Smooth muscle cell (in vitro differentiated cells): ENCODE data around the gene CX3CR1. TPM values are rescaled to one million over a fixed set of nuclear protein-coding genes. Genes with fewer than 3 reads are reported as not detected.

Source experiments
- DNase-seq: peaks from one replicate; lab custom pipeline; 2025; ENCODE audit not compliant: unreplicated experiment; lab: John Stamatoyannopoulos, UW
- H2AFZ ChIP-seq: fragments of 200-600 bp; sonication (generic); 2 replicates; pipeline ENCODE4 v1.6.0; 2016; ENCODE audit warnings: antibody characterized with exemption, low read depth, mild to moderate bottlenecking
- H3F3A ChIP-seq: fragments of 200-600 bp; sonication (generic); 2 replicates; pipeline ENCODE4 v1.6.0; 2017; ENCODE audit warnings: antibody characterized with exemption, low read depth
- H3K27ac ChIP-seq: fragments of 200-600 bp; sonication (generic); 2 replicates; pipeline ENCODE4 v1.5.1; 2016; ENCODE audit warnings: low read depth, mild to moderate bottlenecking
- H3K27me3 ChIP-seq: fragments of 200-600 bp; sonication (generic); 2 replicates; pipeline ENCODE4 v1.6.1; 2016; ENCODE audit warnings: low read depth, mild to moderate bottlenecking
- H3K36me3 ChIP-seq: fragments of 200-600 bp; sonication (generic); 2 replicates; pipeline ENCODE4 v1.5.1; 2016; ENCODE audit warnings: low read depth
- H3K4me1 ChIP-seq: fragments of 200-600 bp; sonication (generic); 2 replicates; pipeline ENCODE4 v1.5.1; 2016; ENCODE audit warnings: low read depth
- H3K4me2 ChIP-seq: fragments of 200-600 bp; sonication (generic); 2 replicates; pipeline ENCODE4 v1.6.0; 2016; ENCODE audit warnings: mild to moderate bottlenecking
- H3K4me3 ChIP-seq: fragments of 200-600 bp; sonication (generic); 2 replicates; pipeline ENCODE4 v1.5.1; 2016; ENCODE audit warnings: mild to moderate bottlenecking
- H3K79me2 ChIP-seq: fragments of 200-600 bp; sonication (generic); 2 replicates; pipeline ENCODE4 v1.6.0; 2016; ENCODE audit warnings: low read depth, mild to moderate bottlenecking
- H3K9ac ChIP-seq: fragments of 200-600 bp; sonication (generic); 2 replicates; pipeline ENCODE4 v1.6.0; 2016; ENCODE audit warnings: low read depth
- H3K9me3 ChIP-seq: fragments of 200-600 bp; sonication (generic); replicated peaks from 2 replicates; pipeline ENCODE4 v1.5.1; 2016; ENCODE audit warnings: low read depth
- H4K20me1 ChIP-seq: fragments of 200-600 bp; sonication (generic); 2 replicates; pipeline ENCODE4 v1.6.0; 2016; ENCODE audit warnings: low read depth
- WGBS: methylation state at CpG from one replicate; pipeline ENCODE4 v1.1.7; 2016; ENCODE audit warnings: low lambda C conversion rate; 5-methylcytosine and 5-hydroxymethylcytosine counted together
- polyA plus RNA-seq: library from polyadenylated mRNA; unstranded; fragments of >200 nt; fragmentation: Nextera tagmentation; extraction: Ambion mirVana; gene quantifications from 2 replicates; pipeline ENCODE4 v1.2.1, GENCODE V29; 2016
- total RNA-seq: library from RNA; depleted of rRNA; stranded (reverse); fragments of >200 nt; gene quantifications from 2 replicates; pipeline ENCODE4 v1.2.3, GENCODE V29; 2014
- TF ChIP-seq, protein P1 (sequence below): fragments of 200-600 bp; sonication (generic); IDR thresholded peaks from 2 replicates; pipeline ENCODE4 v1.5.1; 2017; ENCODE audit warnings: borderline replicate concordance, mild to moderate bottlenecking, antibody characterized with exemption; ENCODE audit not compliant: insufficient read depth, poor library complexity, severe bottlenecking

The CX3CR1 gene
- total and polyA plus RNA-seq, 2 experiments from 2014 or later: not detected

DNA sequence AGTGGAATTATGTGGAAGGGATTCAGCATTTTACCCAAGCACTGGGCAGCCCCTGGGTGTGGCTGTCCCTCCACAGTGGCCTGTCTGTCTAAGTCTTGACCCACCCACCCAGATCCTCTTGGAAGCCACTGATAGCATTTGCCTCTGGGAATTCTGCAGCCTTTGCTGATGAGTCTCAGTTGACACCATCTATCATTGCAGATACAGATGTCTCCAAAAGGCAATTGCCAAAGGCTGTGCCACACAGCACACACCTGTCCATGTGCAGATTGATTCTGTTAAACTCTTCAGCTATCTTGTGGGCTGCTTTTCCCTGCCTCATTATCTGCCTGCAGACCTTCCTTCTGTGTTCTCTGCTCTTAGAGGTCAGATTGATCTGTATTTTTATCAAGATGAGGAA, 18.1 kb downstream of the CX3CR1 start:
- H3K9me3 ChIP-seq: no peaks in the 10 kb centered on the region
- no peak overlapping the region for H3K9ac ChIP-seq
- no peak overlapping the region for H3K27ac ChIP-seq
- no peak overlapping the region for H3K4me2 ChIP-seq
- no peak for DNase-seq
- H3F3A ChIP-seq: no peaks in the 10 kb centered on the region
- TF ChIP-seq, protein P1, sequence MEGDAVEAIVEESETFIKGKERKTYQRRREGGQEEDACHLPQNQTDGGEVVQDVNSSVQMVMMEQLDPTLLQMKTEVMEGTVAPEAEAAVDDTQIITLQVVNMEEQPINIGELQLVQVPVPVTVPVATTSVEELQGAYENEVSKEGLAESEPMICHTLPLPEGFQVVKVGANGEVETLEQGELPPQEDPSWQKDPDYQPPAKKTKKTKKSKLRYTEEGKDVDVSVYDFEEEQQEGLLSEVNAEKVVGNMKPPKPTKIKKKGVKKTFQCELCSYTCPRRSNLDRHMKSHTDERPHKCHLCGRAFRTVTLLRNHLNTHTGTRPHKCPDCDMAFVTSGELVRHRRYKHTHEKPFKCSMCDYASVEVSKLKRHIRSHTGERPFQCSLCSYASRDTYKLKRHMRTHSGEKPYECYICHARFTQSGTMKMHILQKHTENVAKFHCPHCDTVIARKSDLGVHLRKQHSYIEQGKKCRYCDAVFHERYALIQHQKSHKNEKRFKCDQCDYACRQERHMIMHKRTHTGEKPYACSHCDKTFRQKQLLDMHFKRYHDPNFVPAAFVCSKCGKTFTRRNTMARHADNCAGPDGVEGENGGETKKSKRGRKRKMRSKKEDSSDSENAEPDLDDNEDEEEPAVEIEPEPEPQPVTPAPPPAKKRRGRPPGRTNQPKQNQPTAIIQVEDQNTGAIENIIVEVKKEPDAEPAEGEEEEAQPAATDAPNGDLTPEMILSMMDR: no peak
- H3K4me3 ChIP-seq: no peak overlapping the region
- H3K36me3 ChIP-seq: no peaks in the 10 kb centered on the region
- no peaks in the 10 kb centered on the region for H4K20me1 ChIP-seq
- no peaks in the 10 kb centered on the region for H3K79me2 ChIP-seq
- peaks cover 24% of the 10 kb centered on the region for H3K27me3 ChIP-seq
- H3K4me1 ChIP-seq: peaks cover 9% of the 10 kb centered on the region
- no peak overlapping the region for H2AFZ ChIP-seq

DNA sequence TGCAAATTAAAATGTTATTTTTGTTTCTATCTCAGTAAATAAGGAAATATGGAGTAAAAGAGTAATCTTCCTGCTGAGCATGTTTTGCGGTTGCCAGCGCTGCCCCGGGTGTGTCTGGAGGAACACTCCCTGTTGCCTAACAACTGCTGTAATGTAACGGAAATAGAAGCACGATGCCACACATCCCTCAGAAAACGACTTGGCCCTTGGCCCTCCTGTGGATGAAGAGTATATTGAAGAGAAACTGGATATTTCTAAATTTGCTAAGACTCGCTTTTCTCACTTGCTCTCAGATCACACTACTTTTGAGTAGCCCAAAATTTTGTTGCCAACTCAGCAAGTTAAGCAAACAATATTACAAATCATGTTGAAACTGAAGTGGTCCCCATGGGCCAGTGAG, 18.9 kb downstream of the CX3CR1 start:
- Histone ChIP-seq H3K4me2 (peak overlapping the region; percentile 21), H3K36me3 (no peaks in the 10 kb centered on the region), H3K9ac (peak overlapping the region; percentile 20), H3K79me2 (no peaks in the 10 kb centered on the region), H3K4me1 (peaks cover 9% of the 10 kb centered on the region), H3K27ac (peak overlapping the region; percentile 49), H2AFZ (no peak overlapping the region), H3K27me3 (peaks cover 24% of the 10 kb centered on the region), H3K9me3 (no peaks in the 10 kb centered on the region), H3F3A (no peaks in the 10 kb centered on the region), H3K4me3 (no peak overlapping the region), H4K20me1 (no peaks in the 10 kb centered on the region)
- WGBS: 38% methylated on average over 7 of the region's 7 CpGs
- TF ChIP-seq, protein P1: peak; percentile 30
- DNase-seq: peak; percentile 12

DNA sequence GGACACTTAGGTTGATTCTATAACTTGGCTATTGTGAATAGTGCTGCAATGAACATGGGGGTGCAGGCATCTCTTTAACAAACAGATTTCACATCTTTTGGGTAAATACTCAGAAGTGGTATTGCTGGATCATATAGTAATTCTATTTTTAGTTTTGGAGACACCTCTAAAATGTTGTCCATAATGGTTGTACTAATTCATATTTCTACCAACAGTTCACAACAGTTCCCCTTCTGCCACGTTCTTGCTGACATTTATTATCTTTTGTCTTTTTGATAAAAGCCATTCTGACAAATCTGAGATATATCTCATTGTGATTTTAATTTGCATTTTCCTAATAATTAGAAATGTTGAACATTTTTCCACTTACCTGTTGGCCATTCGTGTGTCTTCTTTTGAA, 19.5 kb downstream of the CX3CR1 start:
- peaks cover 9% of the 10 kb centered on the region for H3K4me1 ChIP-seq
- H3F3A ChIP-seq: no peaks in the 10 kb centered on the region
- no peaks in the 10 kb centered on the region for H3K79me2 ChIP-seq
- no peak overlapping the region for H2AFZ ChIP-seq
- H4K20me1 ChIP-seq: no peaks in the 10 kb centered on the region
- no peaks in the 10 kb centered on the region for H3K36me3 ChIP-seq
- H3K9me3 ChIP-seq: no peaks in the 10 kb centered on the region
- no peak overlapping the region for H3K4me3 ChIP-seq
- DNase-seq: no peak
- peak overlapping the region; percentile 21 for H3K4me2 ChIP-seq
- 75% methylated on average over 2 of the region's 2 CpGs for WGBS
- TF ChIP-seq, protein P1: no peak
- peak overlapping the region; percentile 20 for H3K9ac ChIP-seq
- H3K27ac ChIP-seq: peak overlapping the region; percentile 49
- peaks cover 24% of the 10 kb centered on the region for H3K27me3 ChIP-seq

DNA sequence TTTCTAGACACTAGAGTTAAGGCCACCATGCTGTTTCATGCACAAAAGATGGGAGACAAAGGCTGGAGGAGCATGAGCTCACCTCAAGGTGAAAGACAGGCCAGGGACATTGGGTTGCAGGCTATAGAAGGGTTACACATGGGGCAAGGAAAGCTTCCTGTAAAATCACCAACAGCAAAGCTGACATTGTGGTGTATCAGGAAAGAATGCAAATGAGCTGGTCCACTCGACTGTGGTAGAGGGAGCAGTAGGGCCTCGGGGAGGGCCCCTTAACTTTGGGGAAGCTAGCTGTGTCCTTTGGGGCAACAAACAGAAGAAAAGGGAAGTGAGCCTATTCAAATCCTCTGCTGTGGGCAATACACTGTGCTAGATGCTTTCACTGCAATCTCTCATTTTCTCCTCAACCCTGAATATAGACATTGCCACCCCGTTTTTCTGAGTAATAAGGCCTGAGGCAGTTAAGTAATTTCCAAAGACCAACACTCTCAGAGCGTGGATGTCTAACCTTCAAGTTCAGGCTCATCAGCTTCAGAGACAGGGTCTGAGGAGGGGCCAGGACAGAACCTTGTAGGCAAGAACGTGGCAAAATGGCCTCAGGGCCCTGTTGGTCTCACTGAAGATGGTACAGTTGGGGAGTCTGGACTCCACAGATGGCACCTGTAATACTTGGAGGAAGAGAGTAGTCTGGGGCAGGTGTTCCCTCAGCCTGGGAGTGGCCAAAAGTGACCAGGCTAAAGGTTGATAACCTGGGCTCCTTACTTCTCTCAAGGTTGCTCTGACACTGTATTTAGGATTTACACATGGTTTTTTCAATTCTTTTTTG, 24.1 kb downstream of the CX3CR1 start:
- Histone ChIP-seq H3K4me2 (no peak overlapping the region), H3K9me3 (no peaks in the 10 kb centered on the region), H3K27ac (no peak overlapping the region), H3K79me2 (no peaks in the 10 kb centered on the region), H3K4me1 (peaks cover 8% of the 10 kb centered on the region), H3K27me3 (peaks cover 10% of the 10 kb centered on the region), H4K20me1 (no peaks in the 10 kb centered on the region), H3K9ac (no peak overlapping the region), H3K4me3 (no peak overlapping the region), H3F3A (no peaks in the 10 kb centered on the region), H3K36me3 (no peaks in the 10 kb centered on the region), H2AFZ (no peak overlapping the region)
- 72% methylated on average over 5 of the region's 5 CpGs for WGBS
- TF ChIP-seq, protein P1: no peak
- DNase-seq: no peak
